HT1080 (cell line): Measurements from ENCODE around the gene WDR77. TPM values are rescaled to one million over a fixed set of nuclear protein-coding genes. Genes with fewer than 3 reads are reported as not detected.

Experiments used
- small RNA-seq: library from RNA; depleted of rRNA; stranded (forward); fragments of <200 nt; gene quantifications from one replicate; pipeline ENCODE3, GENCODE V24; 2014
- total RNA-seq: library from RNA; depleted of rRNA; stranded (reverse); fragments of >200 nt; shearing (Covaris generic); gene quantifications from 2 replicates; pipeline ENCODE4 v1.2.3, GENCODE V29; 2014; rRNA removed

Gene WDR77
- total RNA-seq, 1 experiment from 2014 or later = 129 TPM

Small RNAs within 50 kb of the gene (small RNA-seq; reads per million reads assigned to genes)
- gene RF00019 = not detected
- not detected for gene RNU6-792P

Other genes with a start within 250 kb of the WDR77 start
- gene DENND2D, start 248.6 kb downstream of the WDR77 start, total RNA-seq = not detected in 2 replicates
- 1.0 and 1.5 TPM in 2 replicates for gene CHI3L2, start 221.5 kb downstream of the WDR77 start, total RNA-seq
- not detected in 2 replicates for gene CHIA, start 158.4 kb downstream of the WDR77 start, total RNA-seq
- 0.21 and 1.4 TPM in 2 replicates for gene OVGP1, start 21.5 kb downstream of the WDR77 start, total RNA-seq
- 587 and 663 TPM in 2 replicates for gene ATP5PB, start 208 bp upstream of the WDR77 start, total RNA-seq
- gene C1orf162, start 24.7 kb upstream of the WDR77 start, total RNA-seq = 0.42 and 0.63 TPM in 2 replicates
- not detected in 2 replicates for gene ADORA3, start 54.4 kb upstream of the WDR77 start, total RNA-seq
- not detected in 2 replicates for gene TMIGD3, start 54.4 kb upstream of the WDR77 start, total RNA-seq
- gene RAP1A, start 170.5 kb upstream of the WDR77 start, total RNA-seq = 23.3 and 43.0 TPM in 2 replicates